GM11168 (cell line): ENCODE measurements around the gene SAMD11.

Source experiments
- in situ Hi-C: fragments of 300-500 bp; cut with MboI; formaldehyde crosslinking; loops from one replicate; pipeline ENCODE4 v1.12.0; 2022; ENCODE audit warnings: low sequenced_read_pairs; ENCODE audit not compliant: unreplicated experiment

Gene SAMD11

DNA sequence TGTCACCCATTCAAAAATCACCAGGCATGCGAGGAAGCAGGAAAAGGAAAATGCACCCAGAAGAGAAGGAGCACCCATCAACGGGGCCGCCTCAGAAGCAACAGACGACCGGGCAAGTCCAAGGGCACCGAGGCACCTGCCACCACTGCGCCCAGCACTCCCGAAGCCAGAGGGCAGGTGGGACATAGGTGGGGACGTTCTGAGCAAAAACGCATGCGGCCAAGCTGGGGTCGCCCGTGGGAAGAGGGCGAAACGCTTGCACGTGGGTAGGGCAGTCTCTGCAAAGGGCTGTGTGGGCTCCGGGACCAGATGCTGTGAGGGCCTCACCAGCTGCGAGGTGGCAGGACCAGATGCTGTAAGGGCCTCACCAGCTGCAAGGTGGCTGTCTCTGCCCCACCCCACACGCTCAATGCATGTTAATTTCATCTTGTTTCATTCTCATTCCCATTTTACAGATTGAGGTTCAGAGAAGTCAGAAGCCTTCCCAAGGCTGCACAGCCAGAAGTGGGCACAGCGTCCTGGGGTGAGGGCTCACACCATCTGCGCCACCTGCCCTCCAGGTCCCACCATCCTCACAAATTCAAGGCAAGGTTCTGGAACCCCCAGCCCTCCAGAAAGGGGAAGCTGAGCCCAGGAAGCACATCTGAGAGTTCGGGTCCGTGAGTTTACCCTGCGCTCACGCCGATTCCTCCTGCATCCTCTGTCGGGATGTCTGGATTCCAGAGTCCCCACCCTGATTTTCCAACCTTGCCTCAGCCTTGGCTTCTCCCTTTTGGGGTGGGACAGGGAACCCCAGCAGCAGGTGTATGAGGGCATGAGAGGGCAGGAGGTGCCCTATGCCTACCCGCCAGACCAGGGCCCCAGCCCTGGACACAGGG lies 8.2 kb upstream of the SAMD11 start:
- in situ Hi-C loops = no loop called here

DNA sequence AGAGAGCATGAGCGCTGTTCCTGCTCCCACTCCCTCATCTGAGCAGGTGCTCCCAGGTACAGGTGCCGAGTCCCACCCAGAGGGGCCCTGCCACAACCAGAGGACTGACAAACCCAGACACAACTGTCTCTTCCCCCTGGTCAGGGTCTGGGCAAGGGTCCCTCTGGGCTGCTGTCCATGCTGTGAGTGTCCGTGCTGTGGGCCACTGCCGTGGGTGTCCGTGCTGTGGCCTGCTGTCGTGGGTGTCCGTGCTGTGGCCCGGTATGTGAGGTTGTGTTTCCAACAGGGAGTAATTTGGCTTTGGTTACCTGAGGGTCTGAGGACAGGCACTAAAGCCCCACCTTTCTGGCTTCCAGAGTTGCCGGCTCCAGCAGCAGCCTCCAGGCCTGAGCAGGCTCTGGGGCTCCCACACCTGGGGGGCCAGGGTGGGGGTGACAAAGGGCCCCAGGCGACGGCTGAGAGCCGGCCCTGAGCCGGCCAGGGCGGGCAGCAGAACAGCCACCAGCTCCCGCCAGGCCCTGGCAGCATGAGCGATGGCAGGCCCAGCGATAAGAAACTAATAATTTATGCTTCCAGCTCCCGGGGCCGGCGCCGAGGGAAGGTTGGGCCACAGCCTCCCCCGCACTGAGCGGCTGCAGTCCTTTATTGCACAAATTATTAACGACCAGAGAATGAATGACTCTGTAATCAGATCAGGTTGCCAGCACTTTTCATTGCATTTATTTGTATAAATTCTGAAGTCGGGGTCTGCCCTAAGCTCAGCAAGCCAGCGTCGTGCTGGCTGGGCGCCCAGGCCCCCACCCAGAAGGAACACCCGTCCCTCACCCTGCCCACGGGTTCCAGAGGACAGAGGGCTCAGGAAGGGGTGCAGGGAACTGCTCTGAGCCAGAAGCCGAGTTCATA lies 7.3 kb upstream of the SAMD11 start:
- in situ Hi-C loops = no loop called here

DNA sequence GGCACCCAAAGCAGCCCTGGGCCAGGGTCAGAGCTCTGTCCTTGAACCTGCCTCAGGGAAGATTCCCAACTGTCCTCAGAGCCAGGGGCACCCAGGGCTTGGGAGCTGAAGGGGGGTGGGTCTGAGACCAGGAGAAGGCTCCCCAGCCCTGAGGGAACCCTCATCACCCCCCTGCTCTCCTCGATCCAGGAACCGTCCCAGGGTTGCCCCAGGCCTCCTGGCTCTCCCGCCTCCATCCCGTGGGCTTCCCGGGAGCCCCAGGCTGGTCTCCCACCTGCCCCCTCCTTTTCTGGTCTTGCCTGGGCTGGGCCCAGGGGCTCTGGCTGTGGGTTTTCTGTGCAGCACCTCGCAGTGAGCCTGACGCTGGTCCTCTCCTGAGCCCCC lies 6.7 kb upstream of the SAMD11 start:
- in situ Hi-C loops = no loop called here

DNA sequence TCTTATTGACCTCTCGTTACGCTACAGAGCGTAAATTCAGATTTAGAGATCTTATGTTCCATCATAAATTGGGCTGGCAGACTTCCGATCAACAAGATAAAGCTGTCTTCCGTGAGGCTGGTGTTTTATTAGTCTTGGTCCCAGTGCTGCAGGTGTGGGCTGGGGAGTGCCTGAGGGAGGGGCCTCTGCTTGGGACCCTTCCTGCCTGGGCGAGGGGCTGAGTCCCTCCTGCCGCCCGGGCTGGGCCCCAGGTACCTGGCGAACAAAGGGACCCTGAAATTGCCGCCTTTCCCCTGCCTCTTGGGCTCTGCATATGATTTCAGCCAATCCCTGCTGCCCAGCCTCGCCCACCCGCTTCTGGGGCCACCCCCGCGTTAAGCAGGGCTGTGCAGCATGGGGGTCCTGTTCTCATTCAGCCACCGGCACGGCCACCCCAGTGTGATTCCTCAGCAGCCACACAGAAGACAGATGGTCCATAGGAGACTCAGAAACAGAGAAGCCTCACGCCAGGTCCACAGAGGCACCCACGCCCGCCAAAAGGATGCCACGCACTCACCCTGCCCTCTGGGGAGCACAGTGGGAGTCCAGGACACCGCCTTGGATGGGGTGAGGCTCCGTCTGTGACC lies 6.1 kb upstream of the SAMD11 start:
- in situ Hi-C loops = no loop called here

DNA sequence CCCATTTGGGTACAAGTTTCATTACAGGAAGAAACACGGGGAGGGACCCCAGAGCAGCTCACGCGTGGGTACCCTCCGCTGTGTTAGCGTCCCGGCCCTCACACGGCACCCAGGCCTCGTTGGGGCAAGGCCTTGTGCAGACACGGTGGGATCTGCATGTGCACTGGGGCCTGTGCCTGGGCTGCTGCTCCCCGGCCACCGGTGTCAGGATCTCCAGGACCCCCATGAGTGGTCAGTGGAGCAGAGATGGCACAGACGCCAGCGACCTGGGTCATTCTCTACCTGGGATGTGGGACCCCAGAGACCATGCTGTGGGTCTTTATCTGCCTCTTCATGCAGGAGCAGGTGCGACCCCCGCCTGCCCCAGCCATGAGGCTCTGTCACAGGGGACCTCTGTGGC lies 5.4 kb upstream of the SAMD11 start:
- in situ Hi-C loops = no loop called here

DNA sequence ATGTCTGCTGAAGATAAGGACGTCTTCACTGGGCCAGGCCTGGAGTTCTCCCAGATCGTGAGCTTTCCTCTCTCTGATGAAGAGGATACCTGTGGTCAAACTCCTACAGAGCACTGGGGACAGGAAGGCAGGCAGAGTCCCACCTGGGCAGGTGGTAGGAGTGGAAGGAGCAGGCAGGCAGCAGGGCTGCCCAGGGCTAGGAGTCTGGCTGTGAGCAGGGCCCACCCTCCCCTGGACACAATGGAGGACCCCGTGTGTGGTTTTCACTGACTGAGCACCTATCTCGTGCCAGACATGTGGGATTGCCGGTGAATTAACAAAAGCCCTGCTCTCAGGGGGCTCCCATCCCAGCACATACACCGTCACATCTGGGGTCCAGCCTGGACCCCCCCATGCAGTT lies 4.9 kb upstream of the SAMD11 start:
- in situ Hi-C loops = no loop called here

DNA sequence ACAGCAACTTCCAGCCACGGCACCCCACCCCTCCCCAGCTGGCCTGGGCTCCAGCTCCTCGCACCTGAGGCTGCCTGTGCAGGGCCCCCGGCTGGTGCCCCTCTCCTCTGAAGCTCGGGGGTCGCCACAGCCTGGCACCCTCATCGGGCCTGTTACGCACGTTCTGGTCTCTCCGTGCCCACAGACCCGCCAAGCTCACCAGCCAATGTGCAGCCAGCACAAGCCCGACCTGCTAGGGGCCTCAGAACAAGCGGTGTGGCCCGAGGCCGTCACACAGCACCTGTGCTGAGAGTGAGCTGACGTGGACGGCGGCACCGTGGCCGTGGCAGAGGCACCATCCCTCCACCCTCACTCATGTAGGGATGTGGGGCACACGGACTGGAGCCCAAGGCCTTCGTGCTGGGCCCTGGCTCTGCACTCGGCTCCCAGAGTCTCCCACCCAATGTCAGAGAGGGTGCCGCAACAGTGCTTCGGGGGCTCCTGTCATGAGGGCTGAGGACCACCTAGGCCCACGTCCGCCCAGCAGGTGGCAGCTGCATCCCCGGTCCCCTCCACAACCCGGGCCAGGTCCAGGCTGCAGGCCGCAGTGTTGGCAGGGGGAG lies 4.4 kb upstream of the SAMD11 start:
- in situ Hi-C loops = no loop called here

DNA sequence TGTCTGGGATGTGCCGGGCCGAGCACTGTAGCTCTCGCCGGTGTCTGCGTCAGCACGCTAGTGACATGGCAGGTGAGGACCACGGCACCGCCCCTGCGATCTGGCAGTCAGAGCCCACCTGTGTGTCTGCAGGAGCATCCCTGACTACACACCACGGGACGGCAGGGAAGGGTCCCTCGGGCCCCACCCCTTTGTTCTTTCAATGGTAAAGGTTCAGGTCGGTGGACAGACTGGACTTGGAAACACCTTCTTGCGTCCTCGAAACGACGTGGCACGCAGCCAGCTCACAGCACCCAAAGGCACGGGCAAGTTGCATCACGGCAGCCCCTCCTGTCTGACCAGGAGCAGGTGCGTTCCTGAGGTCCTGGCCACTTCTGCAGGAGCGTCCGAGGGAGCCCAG lies 3.7 kb upstream of the SAMD11 start:
- in situ Hi-C loops = no loop called here

DNA sequence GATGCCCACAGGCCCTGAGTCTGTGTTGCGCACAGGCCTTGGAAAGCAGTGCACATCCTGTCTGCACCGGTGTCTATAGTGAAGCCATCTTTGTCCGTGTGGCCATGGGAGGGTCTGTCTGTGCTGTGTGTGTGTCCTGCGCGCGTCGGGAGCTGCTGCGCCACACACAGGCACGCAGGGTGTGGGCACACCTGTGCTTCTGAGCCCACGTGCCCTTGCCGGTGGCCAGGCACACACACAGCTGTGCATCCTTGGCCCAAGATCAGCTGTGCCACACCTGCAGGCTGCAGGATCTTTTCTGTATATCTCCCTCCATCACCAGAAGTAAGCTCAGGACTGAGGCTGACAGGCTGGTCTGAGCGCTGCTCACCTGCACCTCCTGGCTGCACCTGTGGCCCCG lies 3.2 kb upstream of the SAMD11 start:
- in situ Hi-C loops = no loop called here

DNA sequence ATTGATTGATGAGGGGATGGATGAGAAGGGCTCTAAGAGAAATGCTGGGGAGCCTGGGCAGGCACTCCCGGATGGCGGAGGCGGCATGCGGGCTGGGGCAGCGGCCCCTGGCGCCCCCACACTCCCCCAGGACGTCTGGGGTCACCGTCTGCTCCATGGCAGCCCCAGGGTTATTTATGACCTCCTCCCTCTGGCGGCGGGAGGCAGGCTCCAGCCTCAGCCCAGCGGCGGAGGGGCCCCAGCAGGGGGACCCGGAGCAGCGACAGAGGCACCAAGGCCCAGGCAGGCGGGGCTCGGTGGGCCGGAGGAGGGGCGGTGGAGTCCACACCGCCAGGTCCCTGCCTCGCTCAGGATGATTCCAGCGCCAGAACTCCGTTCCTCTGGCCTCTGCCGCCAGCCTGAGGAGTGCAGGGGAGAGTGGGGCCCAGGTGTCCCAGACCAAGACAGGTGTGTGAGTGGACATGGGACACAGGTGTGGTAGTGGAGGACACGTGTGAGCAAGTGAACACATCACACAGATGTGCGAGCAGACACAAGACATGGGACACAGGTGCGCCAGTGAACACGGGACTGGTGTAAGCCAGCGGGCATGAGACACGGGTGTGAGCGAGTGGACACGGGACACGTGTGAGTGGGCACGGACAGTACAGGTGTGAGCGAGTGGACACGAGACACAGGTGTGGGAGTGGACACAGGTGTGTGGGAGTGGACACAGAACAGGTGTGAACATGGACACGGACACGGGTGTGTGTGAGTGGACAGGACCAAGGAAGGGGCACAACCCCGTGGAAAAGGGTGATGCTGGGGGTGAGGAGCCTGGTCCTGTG lies 2.5 kb upstream of the SAMD11 start:
- in situ Hi-C loops = no loop called here

DNA sequence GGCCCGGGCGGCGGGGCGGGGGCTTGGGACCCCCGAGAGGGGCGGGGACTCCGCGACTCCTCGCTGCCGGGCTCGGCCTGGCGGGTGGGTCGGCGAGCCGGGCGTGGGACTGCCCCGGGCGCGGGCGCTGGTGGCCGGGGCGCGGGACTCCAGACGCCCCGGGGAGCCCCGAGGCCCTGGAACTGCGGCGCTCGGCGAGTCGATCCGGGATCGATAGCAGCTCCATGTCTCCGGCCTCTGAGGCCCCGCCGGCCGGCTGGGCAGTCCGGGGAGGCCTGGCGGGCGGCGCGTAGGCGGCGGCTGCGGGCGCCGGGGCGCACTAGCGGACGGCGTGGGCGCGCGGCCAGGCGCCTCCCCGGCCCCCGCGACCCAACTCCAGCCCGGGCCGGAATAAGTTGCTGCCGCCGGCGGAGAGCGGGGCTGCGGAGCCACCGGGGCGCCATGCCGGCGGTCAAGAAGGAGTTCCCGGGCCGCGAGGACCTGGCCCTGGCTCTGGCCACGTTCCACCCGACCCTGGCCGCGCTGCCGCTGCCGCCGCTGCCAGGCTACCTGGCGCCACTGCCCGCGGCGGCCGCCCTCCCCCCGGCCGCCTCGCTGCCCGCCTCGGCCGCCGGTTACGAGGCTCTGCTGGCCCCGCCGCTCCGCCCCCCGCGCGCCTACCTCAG lies 400 bp downstream of the SAMD11 start:
- in situ Hi-C loops = no loop called here

DNA sequence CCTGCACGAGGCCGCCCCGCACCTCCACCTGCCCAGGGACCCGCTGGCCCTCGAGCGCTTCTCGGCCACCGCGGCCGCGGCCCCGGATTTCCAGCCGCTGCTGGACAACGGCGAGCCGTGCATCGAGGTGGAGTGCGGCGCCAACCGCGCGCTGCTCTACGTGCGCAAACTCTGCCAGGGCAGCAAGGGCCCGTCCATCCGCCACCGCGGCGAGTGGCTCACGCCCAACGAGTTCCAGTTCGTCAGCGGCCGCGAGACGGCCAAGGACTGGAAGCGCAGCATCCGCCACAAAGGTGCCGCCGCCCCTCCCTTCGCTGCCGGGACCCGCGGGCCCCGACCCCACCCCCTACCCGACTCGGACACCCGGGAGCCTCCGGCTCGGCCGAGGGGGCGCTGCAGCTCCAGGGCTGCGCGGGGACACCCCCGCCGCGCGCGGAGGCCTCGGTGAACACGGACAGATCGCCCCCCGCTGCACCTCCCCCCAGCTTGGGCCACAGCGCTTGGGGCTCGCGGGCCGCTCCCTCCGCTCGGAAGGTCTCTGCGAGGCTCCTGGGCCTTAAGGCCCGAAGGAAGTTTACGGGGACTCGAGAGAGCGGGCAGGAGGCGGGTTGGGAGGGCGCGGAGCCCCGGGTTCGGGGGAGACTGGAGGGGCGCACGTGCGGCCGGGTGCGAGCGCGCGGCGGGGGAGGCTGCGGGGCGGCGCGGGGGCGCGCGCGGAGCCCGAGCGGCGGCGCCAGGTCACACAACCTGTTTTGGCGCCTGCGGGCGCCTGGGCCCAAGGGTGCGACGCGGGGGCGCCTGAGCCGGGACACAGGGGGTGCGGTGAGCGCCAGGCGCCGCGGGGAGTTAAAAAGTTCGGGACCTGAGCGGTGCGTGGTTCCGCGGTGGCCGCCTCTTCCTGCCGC lies 1.2 kb downstream of the SAMD11 start:
- in situ Hi-C loops = no loop called here

DNA sequence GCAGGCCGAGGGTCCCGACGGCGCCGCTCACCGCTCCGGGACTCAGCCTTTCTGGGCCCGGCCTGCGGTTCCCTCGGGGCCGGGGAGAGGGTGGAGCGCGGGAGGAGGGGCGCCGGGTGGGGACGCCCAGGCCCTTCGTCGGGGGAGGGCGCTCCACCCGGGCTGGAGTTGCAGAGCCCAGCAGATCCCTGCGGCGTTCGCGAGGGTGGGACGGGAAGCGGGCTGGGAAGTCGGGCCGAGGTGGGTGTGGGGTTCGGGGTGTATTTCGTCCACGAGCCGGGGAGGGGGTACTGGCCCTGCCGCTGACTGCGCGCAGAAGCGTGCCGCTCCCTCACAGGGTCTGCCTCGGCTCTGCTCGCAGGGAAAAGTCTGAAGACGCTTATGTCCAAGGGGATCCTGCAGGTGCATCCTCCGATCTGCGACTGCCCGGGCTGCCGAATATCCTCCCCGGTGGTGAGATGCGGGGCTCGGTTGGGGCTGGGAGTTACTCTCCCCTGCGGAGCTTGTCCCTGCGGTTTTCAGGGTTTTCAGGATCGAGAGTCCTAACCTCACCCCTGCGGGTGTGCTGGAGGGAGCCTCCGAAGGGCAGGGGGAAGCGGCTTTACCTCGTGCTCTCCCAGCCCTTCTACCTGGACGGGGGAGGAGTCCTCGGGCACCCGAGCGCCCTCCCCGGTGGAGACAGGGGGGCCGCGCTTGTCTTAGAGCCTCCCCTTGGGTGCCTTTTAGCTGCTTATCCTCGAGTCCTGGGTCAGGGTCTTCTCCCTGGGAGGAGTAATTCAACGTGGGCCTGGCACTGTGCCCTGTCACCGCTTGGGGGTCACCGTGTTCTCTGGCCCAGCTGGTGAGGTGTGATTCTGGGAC lies 2.1 kb downstream of the SAMD11 start:
- in situ Hi-C loops = no loop called here

DNA sequence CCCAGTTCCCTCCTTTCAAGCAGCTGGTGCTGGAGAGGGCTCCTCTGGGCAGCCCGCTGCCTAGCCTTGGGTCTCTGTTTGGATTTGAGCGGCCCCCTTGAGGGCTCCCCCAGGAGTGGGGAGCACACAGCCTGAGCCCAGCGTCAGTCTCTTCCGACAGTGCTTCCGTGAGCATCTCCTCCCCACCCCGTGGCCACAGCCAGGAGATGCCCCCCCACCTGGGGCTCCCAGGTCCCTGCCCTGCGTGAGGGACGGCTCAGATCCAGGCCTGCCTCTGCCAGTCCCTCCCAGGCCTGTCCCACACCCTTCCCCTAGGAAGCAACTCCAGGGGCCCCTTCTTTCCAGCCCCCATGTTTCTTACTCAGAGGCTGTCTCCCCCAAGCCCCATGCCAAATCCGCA lies 3.5 kb downstream of the SAMD11 start:
- in situ Hi-C loops = no loop called here

DNA sequence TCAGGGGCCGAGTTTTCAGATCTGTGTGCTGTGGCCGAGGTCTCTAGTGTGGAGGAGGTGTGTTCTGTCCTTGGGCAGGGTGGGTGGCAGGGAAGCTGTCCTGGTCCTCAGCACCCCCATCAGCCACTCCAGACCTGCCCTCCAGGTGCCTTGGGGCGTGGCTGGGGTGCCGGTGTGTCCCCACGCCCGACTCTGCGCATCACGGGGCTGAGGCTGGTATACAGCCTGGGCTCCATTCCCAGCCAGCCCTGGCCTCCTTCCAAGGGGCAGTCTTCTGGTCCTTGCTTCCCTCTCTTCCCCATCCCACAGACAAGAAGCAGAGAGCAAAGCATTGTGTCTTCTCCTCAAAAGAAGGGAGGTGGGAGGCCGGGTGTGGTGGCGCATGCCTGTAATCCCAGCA lies 4.0 kb downstream of the SAMD11 start:
- in situ Hi-C loops = no loop called here

DNA sequence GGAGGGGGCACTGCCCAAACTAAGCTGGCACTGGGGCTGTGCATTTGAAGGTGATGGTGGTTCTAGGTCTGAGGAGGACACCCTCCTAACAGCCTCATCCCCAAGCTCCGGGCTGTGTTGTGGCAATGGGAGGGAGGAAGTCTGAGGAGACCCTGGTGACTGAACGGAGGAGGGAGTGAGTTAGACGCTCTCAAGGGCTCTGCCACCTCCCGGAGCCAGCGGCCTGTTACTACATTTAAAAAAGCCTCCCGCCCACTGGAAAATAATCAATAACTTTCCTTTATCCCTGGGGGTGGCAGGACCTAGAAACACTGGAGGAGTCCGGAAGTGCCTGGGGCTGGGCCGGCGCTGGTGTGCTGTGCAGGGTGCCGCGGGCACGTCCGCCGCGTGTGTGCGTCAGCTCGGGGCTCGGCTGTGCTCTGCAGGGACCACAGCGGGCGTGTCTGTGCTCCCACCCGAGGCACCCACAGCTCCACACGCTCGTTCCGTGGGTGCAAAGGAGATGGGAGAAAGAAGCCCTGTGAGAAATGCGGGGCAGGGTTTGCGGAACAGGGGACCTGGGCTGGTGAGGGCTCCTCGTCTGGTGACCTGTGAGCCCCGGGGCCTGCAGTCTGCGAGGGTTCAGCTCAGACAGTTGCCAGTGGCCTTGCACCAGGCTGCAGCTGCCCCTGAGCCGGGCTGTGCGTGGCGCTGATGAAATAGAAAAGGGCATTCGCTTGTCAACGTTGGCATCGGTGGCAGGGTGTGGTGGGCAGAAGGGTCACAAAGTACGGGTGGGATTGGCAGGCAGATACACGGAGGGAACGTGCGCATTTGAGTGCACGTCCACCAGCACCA lies 5.3 kb downstream of the SAMD11 start:
- in situ Hi-C loops = no loop called here
